Measurements from ENCODE around the gene ASB18. TPM values are rescaled to one million over a fixed set of nuclear protein-coding genes. Genes with fewer than 3 reads are reported as not detected.
A peak's percentile ranks its signal among the peaks of the same experiment; 100 is the strongest.

Gene ASB18
- total and polyA plus RNA-seq, 2 of the 8 experiments (the other 6 are each of a cell fraction or from before 2014, with no cell fraction given): not detected

- ChIA-PET CTCF (ENCODE audit: partially characterized antibody) (interaction anchor here (0.6 to 6.9 kb wide), 12 partner anchors 8 to 285 kb away, joined by 3 to 50 read pairs (median 4); partner anchors contain the start of gene GBX2), POLR2A (ENCODE audit: partially characterized antibody) (interaction anchor here (0.7 to 6.3 kb wide), 4 partner anchors 10 to 119 kb away, joined by 3 to 54 read pairs (median 4); partner anchors contain the start of gene GBX2)
- H2BK120ac ChIP-seq (replicated peaks; ENCODE audit: low read depth, low read length): peak overlapping the region; percentile 55
- no peaks in the 10 kb centered on the region for H3K79me2 ChIP-seq (ENCODE audit: control insufficient read depth in 1 of 2, insufficient read depth in 2 of 2, low read length in 2 of 2)
- peak overlapping the region; percentile 94 for H4K91ac ChIP-seq (replicated peaks; ENCODE audit: insufficient read length, low read length)
- peak overlapping the region; percentile 19; the same call in 1 of the 2 replicates for H3K18ac ChIP-seq (ENCODE audit: extremely low read depth, low read length)
- TF ChIP-seq JUND (IDR thresholded peaks at IDR 0.05; ENCODE audit: low read length): no peak
- TF ChIP-seq EZH2 (IDR thresholded peaks at IDR 0.05; ENCODE audit: low read depth, low read length, severe bottlenecking): peak; percentile 18
- TF ChIP-seq MAFK (IDR thresholded peaks at IDR 0.05; ENCODE audit: low read depth, low read length): no peak
- peak; percentile 9; the same call in 1 of the 2 replicates for TF ChIP-seq CBX8 (IDR thresholded peaks at IDR 0.05; ENCODE audit: borderline replicate concordance, low read depth, low read length)
- peak; percentile 42; the same call in 1 of the 2 replicates for TF ChIP-seq SUZ12 (IDR thresholded peaks at IDR 0.05; ENCODE audit: low read length)
- peak overlapping the region; percentile 71; the same call in 1 of the 2 replicates for H2AK5ac ChIP-seq (ENCODE audit: low read depth, low read length)
- peak overlapping the region; percentile 57 for H3K4ac ChIP-seq (replicated peaks; ENCODE audit: insufficient read length, low read depth, low read length)
- H3K79me1 ChIP-seq (ENCODE audit: low read depth, low read length): no peaks in the 10 kb centered on the region
- peak overlapping the region; percentile 88; the same call in 1 of the 2 replicates for H2BK20ac ChIP-seq (ENCODE audit: low read length)
- H4K8ac ChIP-seq (ENCODE audit: extremely low read depth, insufficient read depth, low read length): peak overlapping the region; percentile 96; the same call in 1 of the 2 replicates
- peaks cover 79 to 98% (median 93%) of the 10 kb centered on the region in 4 experiments for H3K27me3 ChIP-seq (replicated peaks in 1 of 4; ENCODE audit: control insufficient read depth in 3 of 4, extremely low read depth in 1 of 4, insufficient read depth in 3 of 4, low read length in 3 of 4)
- H3K9me3 ChIP-seq (ENCODE audit: insufficient read depth in 2 of 2, low read depth in 1 of 2, low read length in 1 of 2): no peaks in the 10 kb centered on the region
- FAIRE-seq (no peak), DNase-seq (ENCODE audit: low read depth in 1 of 2, low spot score in 2 of 2) (peak in 1 of 2 experiments; percentile 55)
- no peak overlapping the region for H3K23ac ChIP-seq (ENCODE audit: insufficient read length)
- H2AFZ ChIP-seq (ENCODE audit: low read length): no peak overlapping the region
- H4K20me1 ChIP-seq (replicated peaks in 1 of 2; ENCODE audit: control insufficient read depth in 1 of 2, insufficient read depth in 2 of 2, low read length in 2 of 2): peaks cover 5 to 6% of the 10 kb centered on the region in 2 experiments
- peak overlapping the region; percentile 88; the same call in 1 of the 2 replicates for H2BK15ac ChIP-seq (ENCODE audit: low read length)
- H2BK5ac ChIP-seq (ENCODE audit: low read depth, low read length): peak overlapping the region; percentile 97; the same call in 1 of the 2 replicates
- H3K14ac ChIP-seq (ENCODE audit: insufficient read length): no peak overlapping the region
- H3K4me1 ChIP-seq (replicated peaks in 1 of 4; ENCODE audit: control insufficient read depth in 3 of 4, insufficient read depth in 4 of 4, low read length in 3 of 4): peaks cover 4 to 47% (median 34%) of the 10 kb centered on the region in 4 experiments
- H3K36me3 ChIP-seq (ENCODE audit: control insufficient read depth in 2 of 4, insufficient read depth in 4 of 4, low read length in 3 of 4): no peaks in the 10 kb centered on the region
- H3K27ac ChIP-seq (ENCODE audit: low read depth, low read length): no peak overlapping the region
- H4K5ac ChIP-seq (ENCODE audit: insufficient read length, low read depth, low read length): no peak overlapping the region
- H3K9ac ChIP-seq (replicated peaks in 1 of 4; ENCODE audit: extremely low read depth in 1 of 4, low read depth in 3 of 4, low read length in 3 of 4): no peak overlapping the region
- H2BK12ac ChIP-seq (ENCODE audit: low read depth, low read length): peak overlapping the region; percentile 97; the same call in 1 of the 2 replicates
- WGBS, 2 experiments (ENCODE audit: extremely low coverage in 1 of 2, insufficient coverage in 1 of 2, insufficient read length in 1 of 2, insufficient replicate concordance in 2 of 2, low coverage in 1 of 2, low lambda C conversion rate in 2 of 2, missing lambda C conversion rate in 1 of 2): 7% methylated on average over 14 of the region's 22 CpGs; no CpG with 5 or more reads in 1 of the 2 experiments
- no peak overlapping the region for H3K56ac ChIP-seq (replicated peaks; ENCODE audit: insufficient read length, low read depth, low read length)
- H3K4me3 ChIP-seq (ENCODE audit: extremely low read depth in 1 of 4, insufficient read depth in 2 of 4, low read depth in 3 of 4, low read length in 4 of 4): 0 out of 8 replicates have a peak overlapping the region, but pooled peaks of 1 of the 4 experiments have one; percentile 3
- H3K4me2 ChIP-seq (ENCODE audit: insufficient read depth in 1 of 2, low read depth in 2 of 2, low read length in 2 of 2): peak overlapping the region; percentile 14 to 77; a peak in 2 of 4 replicates
- peaks cover 18% of the 10 kb centered on the region; the same call in 1 of the 2 replicates for H3K23me2 ChIP-seq (ENCODE audit: low read depth, low read length)
Observed at GRCh38 chr2:236160366-236161081, 103.7 kb downstream of the ASB18 start.

Data from H1 (cell line).